Upper lobe of left lung (tissue), 4 donors: ENCODE measurements around the gene TBC1D25.

ENCODE experiments used
- CTCF ChIP-seq, 6 experiments: fragments of 450-650 bp in 4 of 6; fragments of 200-600 bp in 2 of 6; sonication (generic) in 2 of 6; IDR thresholded peaks; one replicate each; pipeline ENCODE4 v1.5.1; 2016 to 2019; ENCODE audit warnings: antibody characterized with exemption in 6 of 6
- EP300 ChIP-seq, 4 donors: sonication (generic); formaldehyde crosslinking; IDR thresholded peaks; one replicate each; pipeline ENCODE4 v1.5.1; 2017; ENCODE audit warnings: antibody characterized with exemption in 4 of 4, control low read depth in 2 of 4
- POLR2A ChIP-seq, 4 donors: fragments of 450-650 bp; IDR thresholded peaks; one replicate each; pipeline ENCODE4 v1.5.1; 2016 to 2017; ENCODE audit warnings: antibody characterized with exemption in 4 of 4, mild to moderate bottlenecking in 2 of 4
- POLR2AphosphoS5 ChIP-seq, 2 donors: sonication (generic); formaldehyde crosslinking; IDR thresholded peaks; one replicate each; pipeline ENCODE4 v1.5.1; 2017; ENCODE audit warnings: antibody characterized with exemption in 2 of 2

GRCh38 chrX:48590203-48591103 lies 50.9 kb downstream of the TBC1D25 start:
- no peak for TF ChIP-seq CTCF (IDR thresholded peaks at IDR 0.05)
- TF ChIP-seq POLR2AphosphoS5 (IDR thresholded peaks at IDR 0.05) = no peak
- no peak for TF ChIP-seq POLR2A (IDR thresholded peaks at IDR 0.05)
- no peak for TF ChIP-seq EP300 (IDR thresholded peaks at IDR 0.05)
